CD4-positive, alpha-beta T cell treated with Interleukin-1 beta for 1 hour (primary cell): ENCODE measurements around the gene RMND5B.

ENCODE experiments used
- DNase-seq, 2 donors: peaks; one replicate each; pipeline ENCODE4 v3.0.0-alpha.2; 2020 to 2022

The RMND5B gene

DNA sequence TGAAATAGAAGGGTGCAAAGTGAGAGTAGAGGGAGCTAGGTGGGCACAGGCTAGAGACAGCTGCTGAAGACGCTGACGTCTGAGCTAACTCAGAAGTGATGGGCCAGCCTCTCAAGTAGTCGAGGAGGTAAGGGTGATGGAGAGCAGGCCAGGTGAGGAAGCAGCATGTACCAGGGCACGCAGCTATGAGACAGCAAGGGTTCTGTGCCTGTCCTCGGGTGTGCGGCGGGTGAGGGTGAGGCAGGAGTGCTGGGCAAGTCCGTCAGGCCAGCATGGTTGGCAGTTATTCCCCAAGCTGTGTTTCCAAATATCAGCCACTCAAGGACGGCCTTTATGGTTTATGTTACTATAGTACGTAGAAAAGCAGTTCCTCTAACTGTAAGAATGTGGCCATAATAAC, 6.2 kb downstream of the RMND5B start:
- DNase-seq: no peak

DNA sequence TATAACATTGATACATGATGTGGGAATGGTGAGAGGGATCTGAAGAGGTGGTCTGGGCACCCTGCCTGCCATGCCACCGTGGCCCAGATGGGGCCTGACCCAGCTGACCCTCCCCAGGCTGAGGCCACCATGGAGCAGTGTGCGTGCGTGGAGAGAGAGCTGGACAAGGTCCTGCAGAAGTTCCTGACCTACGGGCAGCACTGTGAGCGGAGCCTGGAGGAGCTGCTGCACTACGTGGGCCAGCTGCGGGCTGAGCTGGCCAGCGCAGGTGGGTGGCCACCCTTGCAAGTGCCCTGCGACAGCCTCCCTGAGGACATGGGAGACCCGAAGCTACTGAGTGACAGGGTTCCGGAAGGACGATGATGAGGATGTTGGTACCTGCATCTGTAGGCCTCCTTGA, 7.2 kb downstream of the RMND5B start:
- DNase-seq: no peak

DNA sequence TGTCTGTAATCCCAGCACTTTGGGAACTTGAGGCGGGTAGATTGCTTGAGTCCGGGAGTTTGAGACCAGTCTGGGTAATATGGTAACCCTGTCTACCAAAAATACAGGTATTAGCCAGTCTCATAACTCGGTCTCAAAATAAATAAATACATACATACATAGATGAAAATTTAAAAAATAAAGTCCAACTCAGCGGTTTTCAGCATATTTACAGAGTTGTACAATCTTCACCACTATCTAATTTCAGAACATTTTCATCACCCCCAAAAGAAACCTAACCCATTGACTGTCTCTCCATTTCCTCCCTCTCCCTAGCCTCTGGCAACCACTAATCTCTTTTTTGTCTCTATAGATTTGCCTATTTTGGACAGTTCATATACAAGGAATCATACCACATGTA, 10.7 kb downstream of the RMND5B start:
- DNase-seq: no peak

DNA sequence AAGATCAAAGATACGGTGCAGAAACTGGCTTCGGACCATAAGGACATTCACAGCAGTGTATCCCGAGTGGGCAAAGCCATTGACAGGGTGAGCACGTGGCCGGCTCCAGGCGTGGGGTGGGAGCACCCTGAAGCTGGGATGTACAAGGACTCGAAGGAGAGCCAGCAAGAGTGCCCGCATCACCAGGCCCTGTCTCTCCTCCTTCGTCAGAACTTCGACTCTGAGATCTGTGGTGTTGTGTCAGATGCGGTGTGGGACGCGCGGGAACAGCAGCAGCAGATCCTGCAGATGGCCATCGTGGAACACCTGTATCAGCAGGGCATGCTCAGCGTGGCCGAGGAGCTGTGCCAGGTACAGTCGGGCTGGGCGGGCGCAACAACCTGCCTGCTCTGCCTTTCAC, 11.8 kb downstream of the RMND5B start:
- DNase-seq: no peak

DNA sequence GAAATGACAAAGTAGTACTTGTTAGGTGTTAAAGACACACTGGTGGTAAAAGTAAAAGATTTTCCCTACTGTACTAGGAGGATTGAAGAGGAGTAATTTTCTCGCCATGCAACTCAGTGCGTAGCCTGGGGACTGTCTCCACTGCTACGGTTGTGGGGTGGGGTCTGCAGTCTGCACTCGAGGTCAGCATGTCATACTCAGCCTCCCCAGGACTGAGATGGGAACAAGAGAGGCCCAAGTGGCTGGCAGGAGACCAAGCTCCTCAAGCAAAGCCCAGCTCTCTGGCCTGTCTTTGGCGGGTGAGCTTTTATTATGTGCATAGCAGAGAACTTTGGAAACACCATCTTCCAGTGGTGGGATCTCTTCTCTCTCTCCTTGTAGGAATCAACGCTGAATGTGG, 12.4 kb downstream of the RMND5B start:
- no peak for DNase-seq

DNA sequence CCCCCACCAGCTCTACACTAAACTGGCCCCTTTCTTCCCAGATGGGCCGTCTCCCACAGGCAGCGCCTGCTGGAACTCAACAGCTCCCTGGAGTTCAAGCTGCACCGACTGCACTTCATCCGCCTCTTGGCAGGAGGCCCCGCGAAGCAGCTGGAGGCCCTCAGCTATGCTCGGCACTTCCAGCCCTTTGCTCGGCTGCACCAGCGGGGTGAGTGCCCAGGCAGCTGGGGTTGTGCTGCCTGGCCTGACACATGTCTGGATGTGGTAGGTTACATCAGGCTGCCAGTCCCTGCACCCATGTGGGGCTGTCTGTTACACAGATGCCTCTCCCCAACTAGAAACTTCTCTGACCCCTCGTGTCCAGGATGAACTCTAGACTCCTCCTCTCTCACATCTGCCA, 13.1 kb downstream of the RMND5B start:
- DNase-seq: no peak

DNA sequence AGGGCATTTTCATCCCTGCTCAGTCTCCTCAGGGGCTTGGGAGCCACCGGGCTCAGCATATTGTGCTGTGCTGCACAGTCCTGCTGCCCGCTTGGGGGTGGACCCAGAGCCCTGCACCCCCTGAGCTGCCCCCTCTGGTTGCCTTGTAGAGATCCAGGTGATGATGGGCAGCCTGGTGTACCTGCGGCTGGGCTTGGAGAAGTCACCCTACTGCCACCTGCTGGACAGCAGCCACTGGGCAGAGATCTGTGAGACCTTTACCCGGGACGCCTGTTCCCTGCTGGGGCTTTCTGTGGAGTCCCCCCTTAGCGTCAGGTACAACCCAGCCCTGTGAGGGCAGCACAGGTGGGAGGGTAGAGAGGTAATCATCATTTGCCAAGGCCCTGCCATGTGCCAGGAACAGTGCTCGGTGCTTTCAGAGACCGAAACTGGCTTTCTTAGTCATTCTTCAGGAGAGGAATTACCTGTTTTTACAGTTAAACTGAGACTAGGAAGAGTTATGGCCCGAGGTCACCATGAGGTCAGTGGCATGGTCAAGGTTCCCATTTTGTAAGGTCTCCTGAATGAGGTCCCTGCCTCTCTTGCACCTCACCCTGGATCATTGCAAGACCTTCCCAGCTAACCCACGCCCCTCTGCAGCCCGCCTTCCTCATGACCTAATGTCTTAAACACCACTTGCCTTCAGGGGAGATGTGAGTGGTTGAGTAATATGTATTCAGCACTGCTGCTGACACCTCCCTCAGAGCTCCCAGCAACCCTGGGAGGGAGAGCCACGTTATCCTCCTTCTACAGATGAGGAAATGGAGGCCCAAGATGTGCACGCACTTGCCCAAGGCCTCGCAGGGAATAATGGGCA, 15.4 kb downstream of the RMND5B start:
- peak; percentile 77 to 79 for DNase-seq

DNA sequence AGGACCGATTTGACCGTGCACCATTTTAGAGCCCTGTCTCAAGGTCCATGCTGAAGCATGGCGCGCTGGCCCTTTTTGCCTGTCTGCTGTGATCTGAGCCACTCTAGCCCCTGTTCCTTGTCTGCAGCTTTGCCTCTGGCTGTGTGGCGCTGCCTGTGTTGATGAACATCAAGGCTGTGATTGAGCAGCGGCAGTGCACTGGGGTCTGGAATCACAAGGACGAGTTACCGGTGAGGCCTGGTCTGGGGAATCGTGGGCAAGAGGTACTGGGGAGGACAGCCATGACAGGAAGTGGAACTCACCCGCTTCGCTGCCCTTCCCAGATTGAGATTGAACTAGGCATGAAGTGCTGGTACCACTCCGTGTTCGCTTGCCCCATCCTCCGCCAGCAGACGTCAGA, 16.6 kb downstream of the RMND5B start:
- DNase-seq: no peak

DNA sequence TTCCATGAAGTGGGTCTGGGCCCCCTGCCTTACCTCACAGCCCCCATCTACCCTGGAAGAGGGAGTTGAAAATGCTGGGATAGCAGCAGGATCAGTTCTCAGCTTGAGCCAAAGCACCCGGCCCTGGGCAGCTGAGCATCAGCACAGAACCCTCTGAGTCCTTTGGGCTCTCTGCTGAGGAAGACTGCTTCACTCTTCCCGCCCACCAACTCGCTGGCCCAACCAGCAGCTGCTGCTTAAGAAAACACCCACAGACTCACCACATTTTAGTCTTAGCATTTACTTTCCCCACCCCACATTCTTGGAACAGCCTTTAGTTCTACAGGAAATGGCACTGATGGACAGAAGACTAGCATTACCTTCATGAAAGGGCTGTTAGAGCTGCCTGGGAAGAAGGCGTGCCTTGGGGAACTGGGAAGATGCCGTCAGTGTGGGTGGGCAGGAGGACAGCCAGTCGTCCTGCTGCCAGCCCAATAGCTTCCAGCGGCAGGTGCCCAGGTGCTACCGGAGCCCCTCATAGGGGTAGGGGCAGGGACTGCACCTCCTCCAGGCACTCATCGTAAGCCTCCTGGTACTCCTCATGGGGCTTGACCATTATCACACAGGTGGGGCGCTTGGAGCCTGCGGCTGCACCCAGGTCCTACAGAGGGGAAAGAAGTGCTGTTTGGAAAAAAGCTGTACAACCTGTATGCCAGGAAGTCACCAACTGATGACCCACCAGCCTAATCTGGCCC, 18.6 kb downstream of the RMND5B start:
- no peak for DNase-seq

DNA sequence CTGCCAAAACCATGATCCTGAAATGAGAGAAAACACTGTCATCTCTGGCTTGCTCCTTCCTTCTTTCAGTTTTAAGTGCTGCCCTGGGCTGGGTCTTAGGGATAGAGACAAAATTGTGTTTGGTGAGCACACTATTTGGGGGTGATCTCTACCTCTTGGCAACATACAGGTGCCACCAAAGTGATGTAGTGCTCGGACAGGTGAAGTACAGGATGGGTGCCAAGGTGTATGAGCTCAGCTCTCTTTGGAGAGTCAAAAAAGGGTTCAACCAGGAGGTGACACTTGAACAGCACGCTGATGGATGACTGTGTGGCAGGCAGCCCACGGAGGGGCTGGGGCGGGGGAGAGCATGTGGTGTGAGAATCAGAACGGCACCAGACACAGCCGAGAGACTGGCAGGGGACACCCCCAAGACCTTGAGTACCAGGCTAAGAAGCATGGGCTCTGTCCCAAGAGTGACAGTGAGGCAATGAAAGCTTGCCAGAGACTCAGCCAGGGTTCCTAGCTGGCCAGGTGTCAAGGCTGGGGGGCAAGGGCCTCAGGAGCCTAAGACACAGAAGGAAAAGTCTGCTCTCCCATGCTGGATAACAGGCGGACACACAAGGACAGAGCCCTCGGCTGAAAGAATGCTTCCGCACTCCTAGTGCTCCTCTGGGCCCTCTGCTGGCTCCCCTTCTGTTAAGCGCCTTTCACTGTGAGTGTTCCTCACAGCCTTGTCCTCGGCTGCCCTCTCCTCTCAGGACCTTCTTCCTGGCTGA, 20.3 kb downstream of the RMND5B start:
- no peak for DNase-seq

DNA sequence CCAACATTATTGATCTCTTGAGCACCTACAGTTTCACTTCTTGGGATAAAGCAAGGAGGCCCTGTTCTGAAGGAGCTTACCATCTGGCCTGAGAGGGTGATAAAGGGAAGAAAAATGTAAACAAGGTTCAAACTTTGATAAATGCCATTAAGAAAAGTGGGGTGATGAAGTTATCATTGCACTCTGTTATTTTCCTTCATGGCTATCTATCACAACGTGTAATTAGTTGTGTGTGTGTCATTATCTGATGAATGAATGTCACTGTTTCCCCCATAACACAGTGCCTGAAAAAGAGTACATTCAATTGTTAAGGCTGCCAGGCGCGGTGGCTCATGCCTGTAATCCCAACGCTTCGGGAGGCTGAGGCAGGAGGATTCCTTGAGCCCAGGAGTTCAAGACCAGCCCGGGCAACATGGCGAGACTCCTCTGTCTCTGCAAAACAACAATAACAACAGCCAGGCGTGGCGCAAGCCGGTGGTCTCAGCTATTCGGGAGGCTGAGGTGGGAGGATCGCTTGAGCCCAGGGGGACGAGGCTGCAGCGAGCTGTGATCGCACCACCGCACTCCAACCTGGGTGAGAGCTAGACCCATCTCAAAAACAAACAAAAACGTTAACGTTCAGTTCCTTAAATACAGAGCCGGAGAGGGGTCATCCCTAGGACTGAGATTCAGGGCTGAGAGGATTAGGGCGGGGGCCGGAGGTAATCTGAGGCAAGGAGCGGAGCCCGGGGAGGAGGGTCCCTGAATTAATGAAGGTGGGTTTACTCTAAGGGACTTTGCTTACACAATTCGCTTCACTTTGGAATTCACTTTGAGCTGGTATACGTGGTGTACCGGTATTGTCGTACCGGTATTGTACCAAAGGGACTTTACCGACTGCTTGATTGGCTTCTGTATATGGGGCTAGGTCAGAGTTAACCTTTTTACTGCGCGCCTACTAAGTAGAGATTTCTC, 22.0 kb downstream of the RMND5B start:
- no peak for DNase-seq

DNA sequence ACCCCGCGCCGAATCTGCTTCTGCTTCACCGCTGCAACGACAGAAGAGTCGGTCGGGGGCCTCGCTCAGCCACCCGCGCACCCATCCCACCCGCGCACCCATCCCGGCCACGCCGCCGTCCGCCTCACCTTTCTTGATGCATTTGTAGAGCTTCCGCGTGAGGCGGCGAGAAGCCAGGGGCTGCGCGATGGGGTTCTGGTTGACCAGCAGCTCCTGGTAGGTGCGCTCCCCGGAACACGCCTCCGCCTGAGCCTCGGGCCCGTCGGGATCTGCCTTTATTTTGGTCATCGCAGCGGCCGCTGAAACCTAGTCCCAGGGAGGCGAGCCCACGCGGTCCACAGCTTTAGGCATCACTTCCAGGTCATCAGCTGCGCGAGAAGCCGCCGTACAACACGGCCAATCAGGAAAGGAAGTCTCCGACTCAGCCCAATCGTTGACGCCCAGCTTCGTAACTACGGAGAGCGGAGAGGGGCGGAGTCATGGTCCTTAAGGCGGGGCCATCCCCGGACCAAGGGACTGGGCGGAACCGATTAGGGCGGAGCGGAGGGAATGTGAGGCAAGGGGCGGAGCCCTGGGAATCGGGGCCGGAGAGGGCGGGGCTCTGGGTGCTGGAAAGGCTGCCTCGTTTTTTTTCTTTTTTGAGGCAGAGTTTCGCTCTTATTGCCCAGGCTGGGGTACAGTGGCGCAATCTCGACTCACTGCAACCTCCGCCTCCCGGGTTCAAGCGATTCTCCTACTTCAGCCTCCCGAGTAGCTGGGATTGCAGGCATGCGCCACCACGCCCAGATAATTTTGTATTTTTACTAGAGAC, 22.9 kb downstream of the RMND5B start, which contains the start of gene NHP2:
Gene NHP2, minus strand, starts transcription at position 356 of the 811 bp plus-strand sequence. Its CDS starts 68 bp downstream, at position 288.
- peak; percentile 97 to 98 for DNase-seq

DNA sequence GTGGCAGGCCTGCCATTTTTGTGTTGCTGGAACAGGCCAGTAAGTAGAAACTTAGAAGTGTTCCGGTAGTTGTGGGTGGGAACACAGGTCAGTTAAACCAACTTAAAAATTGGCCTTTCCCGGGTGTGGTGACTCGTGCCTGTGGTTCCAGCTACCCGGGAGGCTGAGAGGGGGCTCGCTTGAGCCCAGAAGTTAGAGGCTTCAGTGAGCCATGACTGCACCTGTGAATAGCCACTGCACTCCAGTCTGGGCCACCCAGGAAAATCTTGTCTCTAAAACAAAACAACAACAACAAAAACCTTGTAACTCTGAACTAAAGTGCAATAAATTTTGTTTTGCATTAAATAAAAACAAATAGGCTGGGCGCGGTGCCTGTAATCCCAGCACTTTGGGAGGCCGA, 24.3 kb downstream of the RMND5B start:
- DNase-seq: no peak

DNA sequence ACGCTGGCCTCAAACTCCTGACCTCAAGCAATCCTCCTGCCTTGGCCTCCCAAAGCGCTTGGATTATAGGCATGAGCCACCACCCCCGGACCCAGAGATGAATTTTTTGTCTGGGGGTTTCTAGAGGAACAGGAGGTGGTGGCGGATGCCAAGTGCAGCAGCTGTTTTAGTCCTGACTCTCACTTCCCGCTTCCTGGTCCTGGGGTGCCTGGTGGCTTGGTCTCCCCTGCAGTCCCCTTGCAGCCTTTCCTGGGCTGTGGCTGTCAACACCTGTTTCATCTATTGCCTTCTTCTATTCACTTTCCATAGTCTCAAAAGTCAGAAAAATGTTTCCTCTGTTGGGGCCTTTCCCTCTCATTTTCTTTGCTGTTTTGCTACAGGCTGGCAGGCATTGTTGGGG, 29.4 kb downstream of the RMND5B start:
- no peak for DNase-seq

DNA sequence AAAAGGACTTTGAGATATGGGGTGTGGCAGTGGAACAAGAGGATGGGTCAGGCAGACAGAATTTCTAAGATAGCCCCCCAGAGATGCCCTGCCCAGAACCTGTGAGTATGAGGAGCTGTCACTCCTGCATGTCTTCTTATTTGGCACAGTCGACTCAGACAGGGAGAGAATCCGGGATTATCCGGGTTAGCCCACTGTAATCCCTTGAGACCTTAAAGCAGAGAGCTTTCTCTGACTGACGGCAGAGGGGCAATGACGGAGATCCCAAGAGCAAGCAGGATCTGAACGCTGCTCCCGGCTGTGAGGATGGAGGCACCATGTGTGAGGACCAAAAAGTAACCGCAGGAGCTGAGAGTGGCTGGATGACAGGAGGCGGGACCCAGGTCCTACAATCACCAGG, 31.7 kb downstream of the RMND5B start:
- no peak for DNase-seq

DNA sequence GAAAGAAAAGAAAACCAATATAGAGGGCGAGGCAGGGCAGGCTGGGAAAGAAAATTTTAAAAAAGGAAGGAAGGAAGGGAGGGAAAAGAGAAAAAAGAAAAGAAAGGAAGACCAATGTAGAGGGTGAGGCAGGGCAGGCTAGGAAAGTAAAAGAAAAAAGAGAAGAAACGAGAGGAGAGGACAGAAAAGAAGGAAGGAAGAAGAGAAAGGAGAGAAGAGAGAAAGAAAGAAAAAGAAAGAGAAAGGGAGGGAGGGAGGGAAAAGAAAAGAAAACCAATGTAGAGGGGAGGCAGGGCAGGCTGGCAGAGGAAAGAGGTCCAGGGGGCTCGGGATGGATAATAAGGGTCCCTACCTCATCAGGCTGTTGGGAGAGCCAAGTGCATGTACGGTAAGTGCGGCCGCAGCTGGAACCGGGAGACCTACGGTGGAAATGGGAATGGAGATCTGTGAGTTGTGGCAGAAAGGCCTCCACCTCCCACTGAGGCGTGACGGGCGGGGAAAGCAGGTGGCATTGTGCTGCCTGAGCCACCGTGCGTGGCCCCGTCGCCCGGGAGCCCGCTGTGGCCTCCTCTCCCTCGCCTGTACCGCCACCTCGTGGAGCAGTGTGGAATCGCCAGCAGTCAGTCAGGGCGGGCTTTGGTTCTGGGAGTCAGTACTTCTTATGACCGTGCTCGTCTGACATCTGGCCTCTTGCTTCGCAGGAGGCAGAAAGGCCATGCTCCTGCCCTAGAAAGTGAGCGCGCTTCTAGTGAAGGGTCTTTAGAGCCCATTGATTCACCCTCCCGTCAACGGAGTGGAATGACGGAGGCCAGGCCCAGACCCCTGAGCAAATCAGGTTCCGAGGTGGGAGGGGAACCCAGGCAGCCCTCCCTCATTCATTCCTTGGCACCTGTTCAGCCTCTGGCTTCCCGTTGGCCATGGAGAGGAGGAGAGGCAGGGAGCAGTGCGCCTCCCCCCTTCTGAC, 33.2 kb downstream of the RMND5B start:
- peak; percentile 89 to 91 for DNase-seq

DNA sequence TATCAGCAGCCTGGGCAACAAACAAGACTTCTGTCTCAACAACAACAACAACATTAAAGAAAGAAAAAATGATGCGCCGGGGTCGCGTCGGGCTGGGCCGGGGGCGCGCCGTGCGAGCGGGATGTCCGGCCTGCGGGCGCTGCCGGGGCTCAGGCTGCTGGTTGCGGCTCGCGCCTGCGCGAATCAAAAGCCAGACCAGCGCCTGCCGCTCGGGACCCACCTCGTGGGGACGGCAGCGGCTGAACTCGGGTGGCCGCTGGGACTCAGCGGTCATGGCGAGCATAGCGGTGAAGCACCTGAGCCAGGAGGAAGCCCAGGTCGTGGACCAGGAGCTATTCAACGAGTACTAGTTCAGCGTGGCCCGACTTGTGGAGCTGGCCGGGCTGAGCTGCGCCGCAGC, 34.8 kb downstream of the RMND5B start:
- DNase-seq: no peak

DNA sequence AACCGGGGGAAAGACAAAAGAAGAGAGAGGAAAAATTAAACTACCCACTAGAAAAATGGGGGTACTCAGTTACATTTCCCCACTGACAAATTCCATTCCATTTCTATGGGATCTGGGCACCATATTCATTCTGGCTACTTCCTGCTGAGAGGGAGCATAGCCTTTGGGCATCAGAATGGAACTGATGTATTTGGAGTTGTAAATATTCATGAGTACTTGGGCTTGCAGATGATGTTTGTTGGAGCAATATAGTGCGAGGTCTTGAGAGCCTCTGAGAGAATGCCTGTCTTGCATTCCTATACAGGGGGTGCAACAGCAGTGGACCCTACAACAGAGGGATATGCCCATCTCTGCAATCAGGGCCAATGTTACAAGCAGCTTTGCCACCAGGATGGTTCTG, 39.6 kb downstream of the RMND5B start:
- no peak for DNase-seq

DNA sequence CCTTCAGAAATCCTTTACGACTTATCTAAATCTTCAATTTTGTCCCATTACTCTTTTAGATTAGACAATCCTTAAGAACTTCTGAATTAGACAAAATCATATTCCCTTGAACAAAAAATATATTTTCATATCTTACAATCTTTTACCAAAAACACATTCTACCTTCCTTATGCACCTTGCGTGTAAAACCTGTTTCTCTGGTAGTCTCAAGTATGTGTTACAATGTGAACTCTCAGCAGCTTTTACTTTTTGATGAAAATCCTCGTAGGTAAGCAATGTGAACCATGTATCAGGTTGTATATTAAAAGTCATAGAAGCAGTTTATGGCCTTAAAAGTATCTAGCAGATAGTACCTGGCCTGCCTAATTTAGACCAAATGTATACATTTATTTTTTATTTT, 43.6 kb downstream of the RMND5B start:
- no peak for DNase-seq

DNA sequence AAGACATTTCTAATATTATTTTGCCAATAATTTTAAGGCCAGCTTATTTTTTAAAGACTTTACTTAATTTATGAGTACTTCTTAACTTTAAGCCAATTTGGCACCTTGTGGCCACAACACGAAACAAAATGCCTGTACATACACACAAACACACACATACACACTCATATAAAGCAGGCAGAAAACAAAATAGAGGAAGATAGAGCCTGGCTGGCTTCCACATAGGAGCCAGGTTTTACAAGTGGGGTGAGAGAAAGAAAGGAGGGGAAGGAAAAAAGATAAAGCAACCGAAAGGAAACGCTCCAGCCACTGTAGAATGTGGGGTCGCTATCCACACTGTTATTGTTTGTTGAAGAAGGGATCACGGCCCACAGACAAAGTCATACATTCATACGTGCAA, 46.0 kb downstream of the RMND5B start:
- DNase-seq: no peak
